HCT116 (cell line): Measurements from ENCODE around the gene GRM4. TPM values are rescaled to one million over a fixed set of nuclear protein-coding genes. Genes with fewer than 3 reads are reported as not detected.

Experiments
- ATAC-seq: fragments of 200-7000 bp; cut with Tn5 transposase; 2 replicates; pipeline ENCODE4 v1.9.1; 2020; ENCODE audit warnings: mild to moderate bottlenecking, moderate library complexity
- BruUV-seq: library from RNA; stranded (reverse); fragments of 400-500 nt; replicated peaks from 2 replicates; lab custom pipeline; 2021; lab: Mats Ljungman, UMichigan
- CTCF ChIA-PET: fragments of 300-600 bp; sonication (Branson Sonifier 250); formaldehyde crosslinking; loops from one replicate; lab custom pipeline; 2021; ENCODE audit warnings: antibody characterized with exemption; lab: Charles Lee
- POLR2A ChIA-PET: fragments of 300-600, 350-600 bp; sonication (Branson Sonifier 250); formaldehyde crosslinking; loops from one replicate; lab custom pipeline; 2021; ENCODE audit warnings: antibody characterized with exemption; lab: Charles Lee
- RAD21 ChIA-PET, 2 experiments: fragments of 300-600 bp; sonication (Branson Sonifier 250); formaldehyde crosslinking; loops; one replicate each; lab custom pipeline; 2023; ENCODE audit warnings: low total read pairs in 2 of 2; ENCODE audit not compliant: uncharacterized antibody in 2 of 2, unreplicated experiment in 2 of 2, low non-redundant PET in 1 of 2; lab: Charles Lee
- DNase-seq: peaks from one replicate; pipeline ENCODE4 v3.0.0-alpha.2; 2010; ENCODE audit warnings: low read depth, low spot score
- H2AFZ ChIP-seq: fragments of 200-600 bp; shearing (Covaris generic), sonication (generic); 2 replicates; pipeline ENCODE4 v1.6.1; 2017; ENCODE audit warnings: low read depth, mixed run types, mixed read lengths, antibody characterized with exemption, low read length; ENCODE audit not compliant: poor library complexity, severe bottlenecking
- H3K27ac ChIP-seq: 2 replicates; pipeline ENCODE4 v1.5.1; 2012; ENCODE audit warnings: low read depth, low read length
- H3K27me3 ChIP-seq: fragments of 200-600 bp; sonication (generic); 2 replicates; pipeline ENCODE4 v1.6.1; 2016; ENCODE audit warnings: mixed run types, low read length, mixed read lengths; ENCODE audit not compliant: insufficient read depth
- H3K36me3 ChIP-seq, 2 experiments: fragments of 200-500 bp in 1 of 2; fragments of 200-600 bp in 1 of 2; sonication (Bioruptor generic) in 1 of 2; sonication (generic) in 1 of 2; 2 replicates each; pipeline versions ENCODE4 v1.5.1 to v1.6.1; 2014 to 2016; ENCODE audit warnings: low read length in 2 of 2, inconsistent platforms in 1 of 2, mixed read lengths in 1 of 2, mixed run types in 1 of 2; ENCODE audit not compliant: insufficient read depth in 2 of 2, control insufficient read depth in 1 of 2
- H3K4me1 ChIP-seq, 2 experiments: fragments of 200-600 bp in 1 of 2; sonication (generic) in 1 of 2; 2 replicates each; pipeline versions ENCODE4 v1.5.1 to v1.6.1; 2012 to 2017; ENCODE audit warnings: low read length in 2 of 2, inconsistent platforms in 1 of 2, mild to moderate bottlenecking in 1 of 2, mixed read lengths in 1 of 2, mixed run types in 1 of 2, moderate library complexity in 1 of 2; ENCODE audit not compliant: insufficient read depth in 2 of 2, control insufficient read depth in 1 of 2
- H3K4me2 ChIP-seq: fragments of 200-600 bp; sonication (generic); 2 replicates; pipeline ENCODE4 v1.6.1; 2017; ENCODE audit warnings: mixed run types, low read length, mixed read lengths
- H3K4me3 ChIP-seq, 2 experiments: fragments of 200-600 bp in 1 of 2; sonication (generic) in 1 of 2; replicated peaks in 1 of 2; 2 replicates each; pipeline ENCODE4 v1.5.1; 2011 to 2016; ENCODE audit warnings: low read length in 2 of 2, control low read depth in 1 of 2, low read depth in 1 of 2, mild to moderate bottlenecking in 1 of 2, mixed read lengths in 1 of 2, mixed run types in 1 of 2
- H3K79me2 ChIP-seq: fragments of 200-600 bp; sonication (generic); 2 replicates; pipeline ENCODE4 v1.6.1; 2017; ENCODE audit warnings: mild to moderate bottlenecking, mixed run types, low read length, moderate library complexity, mixed read lengths; ENCODE audit not compliant: insufficient read depth
- H3K9ac ChIP-seq: fragments of 200-600 bp; sonication (generic); 2 replicates; pipeline ENCODE4 v1.6.1; 2016; ENCODE audit warnings: low read length, mixed read lengths
- H3K9me2 ChIP-seq: fragments of 200-600 bp; sonication (generic), shearing (Covaris generic); 2 replicates; pipeline ENCODE4 v1.6.1; 2017; ENCODE audit warnings: mixed run types, mild to moderate bottlenecking, moderate library complexity; ENCODE audit not compliant: insufficient read depth
- H3K9me3 ChIP-seq, 2 experiments: fragments of 200-500 bp in 1 of 2; fragments of 200-600 bp in 1 of 2; sonication (Bioruptor generic) in 1 of 2; sonication (generic) in 1 of 2; 2 replicates each; pipeline ENCODE4 v1.6.1; 2014 to 2017; ENCODE audit warnings: low read length in 2 of 2, mixed read lengths in 2 of 2, inconsistent platforms in 1 of 2, low read depth in 1 of 2, mild to moderate bottlenecking in 1 of 2, mixed run types in 1 of 2, moderate library complexity in 1 of 2; ENCODE audit not compliant: control insufficient read depth in 1 of 2, insufficient read depth in 1 of 2
- H4K20me1 ChIP-seq: fragments of 200-600 bp; sonication (generic), shearing (Covaris generic); 2 replicates; pipeline ENCODE4 v1.6.1; 2017; ENCODE audit warnings: mixed run types, mild to moderate bottlenecking, moderate library complexity; ENCODE audit not compliant: insufficient read depth
- CBX3 ChIP-seq: IDR thresholded peaks from 2 replicates; pipeline ENCODE4 v1.6.1; 2012; ENCODE audit warnings: low read depth
- CEBPB ChIP-seq: IDR thresholded peaks from 2 replicates; pipeline ENCODE4 v1.6.1; 2012; ENCODE audit warnings: low read depth
- EGR1 ChIP-seq: IDR thresholded peaks from 2 replicates; pipeline ENCODE4 v1.6.1; 2012; ENCODE audit warnings: low read depth
- EZH2 ChIP-seq: fragments of 200-600 bp; sonication (generic); IDR thresholded peaks from 2 replicates; pipeline ENCODE4 v1.6.1; 2017; ENCODE audit warnings: antibody characterized with exemption, mixed run types
- FOSL1 ChIP-seq: IDR thresholded peaks from 2 replicates; pipeline ENCODE4 v1.6.1; 2012; ENCODE audit warnings: low read depth
- JUND ChIP-seq: IDR thresholded peaks from 2 replicates; pipeline ENCODE4 v1.6.1; 2012
- POLR2A ChIP-seq: IDR thresholded peaks from 2 replicates; pipeline ENCODE4 v1.7.0; 2011; ENCODE audit warnings: borderline replicate concordance; ENCODE audit not compliant: insufficient read depth, insufficient read length; ENCODE audit errors: extremely low read depth
- POLR2AphosphoS5 ChIP-seq: IDR thresholded peaks from 2 replicates; pipeline ENCODE4 v1.6.1; 2011; ENCODE audit warnings: mild to moderate bottlenecking, low read depth, low read length, moderate library complexity
- RAD21 ChIP-seq: IDR thresholded peaks from 2 replicates; pipeline ENCODE4 v1.6.1; 2012; ENCODE audit warnings: low read depth, mild to moderate bottlenecking
- SIN3A ChIP-seq: IDR thresholded peaks from 2 replicates; pipeline ENCODE4 v1.6.1; 2012; ENCODE audit warnings: low read depth
- SP1 ChIP-seq: IDR thresholded peaks from 2 replicates; pipeline ENCODE4 v1.6.1; 2012; ENCODE audit warnings: low read depth
- SRF ChIP-seq: IDR thresholded peaks from 2 replicates; pipeline ENCODE4 v1.6.1; 2012; ENCODE audit warnings: low read depth
- TCF7L2 ChIP-seq: IDR thresholded peaks from 2 replicates; pipeline ENCODE4 v1.7.0; 2011; ENCODE audit warnings: borderline replicate concordance, inconsistent platforms; ENCODE audit not compliant: insufficient read depth, insufficient read length; ENCODE audit errors: extremely low read depth
- YY1 ChIP-seq: IDR thresholded peaks from 2 replicates; pipeline ENCODE4 v1.6.1; 2011; ENCODE audit warnings: low read length, low read depth, moderate library complexity, mild to moderate bottlenecking; ENCODE audit not compliant: insufficient replicate concordance; ENCODE audit errors: extremely low read depth
- ZFX ChIP-seq: fragments of 450-650 bp; IDR thresholded peaks from 2 replicates; pipeline ENCODE4 v1.6.1; 2017
- ZNF274 ChIP-seq: fragments of 200-500 bp; sonication (Bioruptor generic); IDR thresholded peaks from 2 replicates; pipeline ENCODE4 v1.6.1; 2014; ENCODE audit warnings: mild to moderate bottlenecking, low read depth, low read length, inconsistent platforms
- intact Hi-C: fragments of 100-400 bp; cut with micrococcal nuclease; formaldehyde crosslinking; loops from 2 replicates; pipeline ENCODE4 v1.10.0; 2022
- total RNA-seq: library from RNA; stranded (reverse); gene quantifications from one replicate; pipeline ENCODE4 v1.2.1, GENCODE V29; 2021; ENCODE audit not compliant: unreplicated experiment
- TF ChIP-seq, protein P1 (sequence below), 3 experiments: fragments of 200-600 bp in 1 of 3; sonication (generic) in 1 of 3; IDR thresholded peaks in 2 of 3; conservative IDR thresholded peaks in 1 of 3; 2 replicates each; pipeline ENCODE4 v1.5.1; 2012 to 2017; ENCODE audit warnings: low read depth in 2 of 3, low read length in 2 of 3, antibody characterized with exemption in 1 of 3, borderline replicate concordance in 1 of 3, control low read depth in 1 of 3, mild to moderate bottlenecking in 1 of 3, mixed read lengths in 1 of 3, mixed run types in 1 of 3, moderate library complexity in 1 of 3; ENCODE audit not compliant: insufficient read depth in 1 of 3

Gene GRM4
- total RNA-seq, 1 experiment from 2014 or later = 2.6 TPM

GRCh38 chr6:34068462-34069044 lies 77.3 kb downstream of the GRM4 start:
- BruUV-seq = no TSS peak
- intact Hi-C loops = no loop called here
- ATAC-seq = no peak
- ChIA-PET CTCF (interaction anchor here (1.7 kb wide), 1 partner anchor 13 kb away, joined by 7 read pairs; no protein-coding TSS in a partner anchor), POLR2A (no interaction called here), RAD21 (no interaction called here)
- H3K9me2 ChIP-seq = no peaks in the 10 kb centered on the region
- H3K27ac ChIP-seq = no peak overlapping the region
- no peaks in the 10 kb centered on the region for H4K20me1 ChIP-seq
- no peak overlapping the region for H3K4me3 ChIP-seq
- TF ChIP-seq JUND (no peak), CEBPB (no peak), SP1 (no peak), FOSL1 (no peak), ZFX (no peak), ZNF274 (no peak), POLR2AphosphoS5 (no peak), TCF7L2 (no peak), RAD21 (no peak), EZH2 (no peak), POLR2A (no peak), EGR1 (no peak), YY1 (no peak), SIN3A (no peak), SRF (no peak), CBX3 (no peak)
- TF ChIP-seq, protein P1, sequence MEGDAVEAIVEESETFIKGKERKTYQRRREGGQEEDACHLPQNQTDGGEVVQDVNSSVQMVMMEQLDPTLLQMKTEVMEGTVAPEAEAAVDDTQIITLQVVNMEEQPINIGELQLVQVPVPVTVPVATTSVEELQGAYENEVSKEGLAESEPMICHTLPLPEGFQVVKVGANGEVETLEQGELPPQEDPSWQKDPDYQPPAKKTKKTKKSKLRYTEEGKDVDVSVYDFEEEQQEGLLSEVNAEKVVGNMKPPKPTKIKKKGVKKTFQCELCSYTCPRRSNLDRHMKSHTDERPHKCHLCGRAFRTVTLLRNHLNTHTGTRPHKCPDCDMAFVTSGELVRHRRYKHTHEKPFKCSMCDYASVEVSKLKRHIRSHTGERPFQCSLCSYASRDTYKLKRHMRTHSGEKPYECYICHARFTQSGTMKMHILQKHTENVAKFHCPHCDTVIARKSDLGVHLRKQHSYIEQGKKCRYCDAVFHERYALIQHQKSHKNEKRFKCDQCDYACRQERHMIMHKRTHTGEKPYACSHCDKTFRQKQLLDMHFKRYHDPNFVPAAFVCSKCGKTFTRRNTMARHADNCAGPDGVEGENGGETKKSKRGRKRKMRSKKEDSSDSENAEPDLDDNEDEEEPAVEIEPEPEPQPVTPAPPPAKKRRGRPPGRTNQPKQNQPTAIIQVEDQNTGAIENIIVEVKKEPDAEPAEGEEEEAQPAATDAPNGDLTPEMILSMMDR (IDR thresholded peaks at IDR 0.05 in 2 of 3, conservative IDR thresholded peaks at IDR 0.05 in 1 of 3; ENCODE audit: borderline replicate concordance in 1 of 3, insufficient read depth in 1 of 3, low read depth in 2 of 3, low read length in 2 of 3) = no peak
- TF ChIP-seq, all 23 proteins: peak for 0
- Histone ChIP-seq H2AFZ (no peak overlapping the region), H3K4me2 (no peak overlapping the region), H3K9ac (no peak overlapping the region), H3K9me3 (peaks cover 0 to 9% of the 10 kb centered on the region in 2 experiments; a peak in 1 of 4 replicates), H3K79me2 (no peaks in the 10 kb centered on the region), H3K27me3 (peaks cover 2% of the 10 kb centered on the region; the same call in 1 of the 2 replicates), H3K36me3 (no peaks in the 10 kb centered on the region), H3K4me1 (no peaks in the 10 kb centered on the region)
- DNase-seq = no peak
